ENCODE results near the gene RCN1.
"Not testable (repeated sequence)": the region's sequence is repeated elsewhere in the genome, so short reads cannot be mapped to it uniquely, and the experiment has no call there.

The RCN1 gene

GRCh38 chr11:32113920-32114203, 23.0 kb downstream of the RCN1 start:
- DNase-seq: no peak

GRCh38 chr11:32115446-32115845, 24.6 kb downstream of the RCN1 start:
- no peak for DNase-seq

- DNase-seq: no peak
Observed at GRCh38 chr11:32116668-32117067, 25.8 kb downstream of the RCN1 start.

- no peak for DNase-seq
Observed at GRCh38 chr11:32118025-32118974, 27.4 kb downstream of the RCN1 start.

GRCh38 chr11:32119139-32119538, 28.3 kb downstream of the RCN1 start:
- not testable (repeated sequence) for DNase-seq

- no peak for DNase-seq
Observed at GRCh38 chr11:32121012-32121411, 30.1 kb downstream of the RCN1 start.

GRCh38 chr11:32122200-32122599, 31.3 kb downstream of the RCN1 start:
- no peak for DNase-seq

GRCh38 chr11:32131321-32131720, 40.4 kb downstream of the RCN1 start:
- no peak for DNase-seq

- DNase-seq: no peak
Observed at GRCh38 chr11:32136657-32137056, 45.8 kb downstream of the RCN1 start.

- no peak for DNase-seq
Observed at GRCh38 chr11:32137263-32137662, 46.4 kb downstream of the RCN1 start.

- no peak for DNase-seq
Observed at GRCh38 chr11:32137869-32138268, 47.0 kb downstream of the RCN1 start.

GRCh38 chr11:32138902-32139301, 48.0 kb downstream of the RCN1 start:
- no peak for DNase-seq

- DNase-seq: no peak
Observed at GRCh38 chr11:32139896-32140520, 49.1 kb downstream of the RCN1 start.

- no peak for DNase-seq
Observed at GRCh38 chr11:32141745-32142546, 51.1 kb downstream of the RCN1 start.

- DNase-seq: no peak
Observed at GRCh38 chr11:32143378-32143777, 52.5 kb downstream of the RCN1 start.

- DNase-seq: no peak
Observed at GRCh38 chr11:32145282-32145681, 54.4 kb downstream of the RCN1 start.

- DNase-seq: no peak
Observed at GRCh38 chr11:32148895-32149294, 58.0 kb downstream of the RCN1 start.

GRCh38 chr11:32149748-32150147, 58.9 kb downstream of the RCN1 start:
- no peak for DNase-seq

GRCh38 chr11:32151027-32151426, 60.2 kb downstream of the RCN1 start:
- DNase-seq: no peak

GRCh38 chr11:32152216-32152615, 61.3 kb downstream of the RCN1 start:
- no peak for DNase-seq

- DNase-seq: no peak
Observed at GRCh38 chr11:32152821-32153220, 61.9 kb downstream of the RCN1 start.

- no peak for DNase-seq
Observed at GRCh38 chr11:32153747-32154146, 62.9 kb downstream of the RCN1 start.

- no peak for DNase-seq
Observed at GRCh38 chr11:32154275-32154674, 63.4 kb downstream of the RCN1 start.
